GM13977 (cell line): Measurements from ENCODE around the gene CDC42BPB.

ENCODE experiments used
- DNase-seq: peaks from one replicate; pipeline ENCODE4 v3.0.0; 2012; ENCODE audit warnings: low spot score
- in situ Hi-C: fragments of 300-500 bp; cut with MboI; formaldehyde crosslinking; loops from one replicate; pipeline ENCODE4 v1.12.0; 2022; ENCODE audit warnings: low sequenced_read_pairs, low pct_unique_long_range_greater_than_20kb, mixed read lengths, inconsistent platforms; ENCODE audit not compliant: unreplicated experiment
- TF ChIP-seq, protein P1 (sequence below): IDR thresholded peaks from 2 replicates; pipeline ENCODE4 v1.5.1; 2012; ENCODE audit warnings: mild to moderate bottlenecking, control low read depth; ENCODE audit not compliant: insufficient read depth; ENCODE audit errors: extremely low read depth, missing control alignments

The CDC42BPB gene

DNA sequence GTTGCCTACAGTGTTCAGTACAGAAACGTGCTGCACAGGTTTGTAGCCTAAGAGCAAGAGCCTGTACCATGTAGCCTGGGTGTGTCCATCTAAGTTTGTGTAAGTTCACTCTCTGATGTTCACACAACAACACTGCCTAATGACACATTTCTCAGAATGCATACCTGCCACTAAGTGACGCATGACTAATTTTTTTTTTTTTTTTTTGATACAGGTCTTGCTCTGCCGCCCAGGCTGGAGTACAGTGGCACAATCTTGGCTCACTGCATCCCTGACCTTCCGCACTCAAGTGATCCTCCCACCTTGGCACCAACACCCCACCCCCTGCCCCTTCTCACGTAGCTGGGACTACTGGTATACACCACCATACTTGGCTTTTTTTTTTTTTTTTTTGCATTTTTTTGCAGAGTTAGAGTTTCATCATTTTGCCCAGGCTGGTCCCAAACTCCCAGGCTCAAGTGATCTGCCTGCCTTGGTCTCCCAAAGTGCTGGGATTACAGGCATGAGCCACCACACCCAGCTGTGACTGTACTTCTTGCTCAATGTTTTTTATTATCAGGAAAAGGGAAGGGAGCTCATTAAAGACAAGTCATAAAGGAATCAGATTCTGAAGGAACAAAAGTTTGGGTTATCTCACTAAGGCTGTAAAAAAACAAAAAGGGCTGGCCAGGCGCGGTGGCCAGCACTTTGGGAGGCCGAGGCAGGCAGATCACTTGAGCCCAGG, 10.0 kb upstream of the CDC42BPB start:
- DNase-seq, result no peak
- TF ChIP-seq, protein P1, sequence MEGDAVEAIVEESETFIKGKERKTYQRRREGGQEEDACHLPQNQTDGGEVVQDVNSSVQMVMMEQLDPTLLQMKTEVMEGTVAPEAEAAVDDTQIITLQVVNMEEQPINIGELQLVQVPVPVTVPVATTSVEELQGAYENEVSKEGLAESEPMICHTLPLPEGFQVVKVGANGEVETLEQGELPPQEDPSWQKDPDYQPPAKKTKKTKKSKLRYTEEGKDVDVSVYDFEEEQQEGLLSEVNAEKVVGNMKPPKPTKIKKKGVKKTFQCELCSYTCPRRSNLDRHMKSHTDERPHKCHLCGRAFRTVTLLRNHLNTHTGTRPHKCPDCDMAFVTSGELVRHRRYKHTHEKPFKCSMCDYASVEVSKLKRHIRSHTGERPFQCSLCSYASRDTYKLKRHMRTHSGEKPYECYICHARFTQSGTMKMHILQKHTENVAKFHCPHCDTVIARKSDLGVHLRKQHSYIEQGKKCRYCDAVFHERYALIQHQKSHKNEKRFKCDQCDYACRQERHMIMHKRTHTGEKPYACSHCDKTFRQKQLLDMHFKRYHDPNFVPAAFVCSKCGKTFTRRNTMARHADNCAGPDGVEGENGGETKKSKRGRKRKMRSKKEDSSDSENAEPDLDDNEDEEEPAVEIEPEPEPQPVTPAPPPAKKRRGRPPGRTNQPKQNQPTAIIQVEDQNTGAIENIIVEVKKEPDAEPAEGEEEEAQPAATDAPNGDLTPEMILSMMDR, result no peak
- in situ Hi-C loops, result no loop called here

DNA sequence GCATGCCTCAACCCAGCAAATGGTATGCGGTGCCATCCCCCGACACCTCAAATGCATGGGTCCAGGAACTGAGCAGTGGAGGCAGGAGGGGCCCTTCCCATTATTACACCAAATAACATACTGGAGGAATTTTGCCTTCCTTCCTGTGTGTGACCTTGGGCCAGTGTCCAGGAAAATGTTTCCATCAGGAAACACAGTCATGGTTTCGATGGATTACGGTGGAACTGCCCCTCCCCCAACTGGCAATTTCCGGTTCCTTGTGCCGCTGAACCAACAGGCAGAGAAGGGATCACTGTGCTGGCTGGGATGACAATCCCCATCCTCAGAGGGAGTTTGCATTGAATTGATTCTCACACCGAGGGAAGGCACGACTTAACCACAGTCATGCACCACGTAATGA, 9.1 kb upstream of the CDC42BPB start:
- in situ Hi-C loops, result no loop called here

GRCh38 chr14:103065861-103066260, 8.5 kb upstream of the CDC42BPB start:
- no peak for DNase-seq
- in situ Hi-C loops, result no loop called here
- TF ChIP-seq, protein P1, result no peak

More for the DNA sequence above, 9.1 kb upstream of the CDC42BPB start:
- DNase-seq, result no peak
- TF ChIP-seq, protein P1, result no peak

GRCh38 chr14:103064978-103065377, 7.6 kb upstream of the CDC42BPB start:
- in situ Hi-C loops, result no loop called here
- DNase-seq, result no peak
- TF ChIP-seq, protein P1, result no peak

- TF ChIP-seq, protein P1, result no peak
- in situ Hi-C loops, result no loop called here
- DNase-seq, result no peak
Measured at GRCh38 chr14:103064436-103064835, 7.1 kb upstream of the CDC42BPB start.

GRCh38 chr14:103061482-103061976, 4.2 kb upstream of the CDC42BPB start:
- TF ChIP-seq, protein P1, result no peak
- in situ Hi-C loops, result no loop called here
- DNase-seq, result no peak
